Measurements from ENCODE around the gene CCDC85C. TPM values are rescaled to one million over a fixed set of nuclear protein-coding genes. Genes with fewer than 3 reads are reported as not detected.
A peak's percentile ranks its signal among the peaks of the same experiment; 100 is the strongest.

Gene CCDC85C
- total RNA-seq, 1 experiment from 2014 or later = 36.4 TPM

GRCh38 chr14:99602054-99602787, 1.8 kb downstream of the CCDC85C start:
- H2AFZ ChIP-seq (ENCODE audit: low read length) = peak overlapping the region; percentile 24; the same call in 1 of the 2 replicates
- TSS peak; percentile 36 for BruUV-seq (replicated peaks)
- ChIA-PET POLR2A (ENCODE audit: unreplicated experiment) (no interaction called here), CTCF (interaction anchor here (0.5 to 1.5 kb wide), 3 partner anchors 26 to 78 kb away, joined by 4 to 7 read pairs (median 5); no protein-coding TSS in a partner anchor)
- H3K4me2 ChIP-seq (ENCODE audit: low read length) = peak overlapping the region; percentile 89
- H3K4me1 ChIP-seq (ENCODE audit: insufficient read depth, low read length) = peaks cover 19% of the 10 kb centered on the region
- peaks cover 65% of the 10 kb centered on the region for H3K79me2 ChIP-seq (ENCODE audit: low read length)
- TF ChIP-seq EZH2 (IDR thresholded peaks at IDR 0.05; ENCODE audit: low read length, unreplicated experiment) = no peak
- no peak for TF ChIP-seq EZH2phosphoT487 (IDR thresholded peaks at IDR 0.05; ENCODE audit: borderline replicate concordance, low read length)
- TF ChIP-seq CTCF (conservative IDR thresholded peaks at IDR 0.05; ENCODE audit: low read depth, low read length) = no peak; the same call in 1 of the 2 replicates
- peak; percentile 47 for DNase-seq
- H3K36me3 ChIP-seq (ENCODE audit: low read depth, low read length) = no peaks in the 10 kb centered on the region
- 0 out of 2 replicates have a peak, but pooled peaks have one; percentile 4 for ATAC-seq
- H3K27ac ChIP-seq (ENCODE audit: low read length) = peak overlapping the region; percentile 5
- intact Hi-C loops (cut with micrococcal nuclease) = no loop called here
- H3K4me3 ChIP-seq (ENCODE audit: low read length) = peak overlapping the region; percentile 75
- H3F3A ChIP-seq (ENCODE audit: low read length, unreplicated experiment) = no peaks in the 10 kb centered on the region
- no peaks in the 10 kb centered on the region for H3K27me3 ChIP-seq (ENCODE audit: low read length)
- H3K9me3 ChIP-seq (ENCODE audit: low read length) = no peaks in the 10 kb centered on the region
- no peaks in the 10 kb centered on the region for H3K9me2 ChIP-seq (replicated peaks; ENCODE audit: low read length)
- peak overlapping the region; percentile 54 for H3K9ac ChIP-seq (ENCODE audit: low read length)
- peaks cover 51% of the 10 kb centered on the region for H4K20me1 ChIP-seq (ENCODE audit: low read length)

- H3K4me1 ChIP-seq (ENCODE audit: insufficient read depth, low read length) = peaks cover 27% of the 10 kb centered on the region
- no peak overlapping the region for H2AFZ ChIP-seq (ENCODE audit: low read length)
- H3K27me3 ChIP-seq (ENCODE audit: low read length) = no peaks in the 10 kb centered on the region
These were observed 2.6 kb downstream of the CCDC85C start for GRCh38 chr14:99601361-99601831.

More at GRCh38 chr14:99601361-99601831, 2.6 kb downstream of the CCDC85C start:
- no peaks in the 10 kb centered on the region for H3F3A ChIP-seq (ENCODE audit: low read length, unreplicated experiment)
- H3K36me3 ChIP-seq (ENCODE audit: low read depth, low read length) = no peaks in the 10 kb centered on the region
- no peak overlapping the region for H3K27ac ChIP-seq (ENCODE audit: low read length)
- POLR2A ChIA-PET (ENCODE audit: unreplicated experiment) = no interaction called here
- intact Hi-C loops (cut with micrococcal nuclease) = no loop called here
- no TSS peak for BruUV-seq (replicated peaks)
- H3K9me2 ChIP-seq (replicated peaks; ENCODE audit: low read length) = no peaks in the 10 kb centered on the region
- no peak for TF ChIP-seq EZH2phosphoT487 (IDR thresholded peaks at IDR 0.05; ENCODE audit: borderline replicate concordance, low read length)
- TF ChIP-seq CTCF (conservative IDR thresholded peaks at IDR 0.05; ENCODE audit: low read depth, low read length) = no peak
- no peak for TF ChIP-seq EZH2 (IDR thresholded peaks at IDR 0.05; ENCODE audit: low read length, unreplicated experiment)
- no peak overlapping the region for H3K9ac ChIP-seq (ENCODE audit: low read length)
- ATAC-seq (no peak), DNase-seq (peak; percentile 45)
- CTCF ChIA-PET = interaction anchor here (1.2 to 1.5 kb wide), 2 partner anchors 26 to 77 kb away, joined by 4 to 7 read pairs; no protein-coding TSS in a partner anchor
- H3K4me3 ChIP-seq (ENCODE audit: low read length) = peak overlapping the region; percentile 75
- peaks cover 74% of the 10 kb centered on the region for H3K79me2 ChIP-seq (ENCODE audit: low read length)
- H3K4me2 ChIP-seq (ENCODE audit: low read length) = peak overlapping the region; percentile 89
- peaks cover 58% of the 10 kb centered on the region for H4K20me1 ChIP-seq (ENCODE audit: low read length)
- H3K9me3 ChIP-seq (ENCODE audit: low read length) = no peaks in the 10 kb centered on the region

All from PC-3 (cell line).